Measurements from ENCODE around the gene SNTB2. TPM values are rescaled to one million over a fixed set of nuclear protein-coding genes. Genes with fewer than 3 reads are reported as not detected.
A peak's percentile ranks its signal among the peaks of the same experiment; 100 is the strongest.

The SNTB2 gene
- total RNA-seq, 4 donors from 2014 or later: 14.2 to 31.4 (median 24.1) TPM

DNA sequence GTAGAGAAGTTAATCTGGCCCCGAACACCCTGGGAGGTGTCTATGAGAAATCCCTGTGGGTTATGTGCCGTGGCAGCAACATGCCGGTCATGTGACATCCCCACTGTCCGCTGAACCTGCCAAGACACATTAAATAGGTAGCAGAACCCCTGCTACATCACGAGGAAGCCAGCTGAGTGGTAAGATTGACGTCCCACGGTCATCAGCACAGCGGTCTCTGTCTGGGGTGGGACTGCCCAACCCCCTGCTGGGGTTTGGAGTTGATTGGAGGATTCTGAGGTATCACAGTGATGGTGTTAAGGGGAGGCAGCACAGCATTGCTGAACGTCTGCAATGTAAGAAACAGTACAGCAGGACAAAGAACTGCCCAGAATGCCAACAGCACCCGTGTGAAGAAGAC is 162.6 kb downstream of the SNTB2 start:
- peaks cover 0 to 7% (median 2%) of the 10 kb centered on the region in 4 donors for H3K4me1 ChIP-seq
- in situ Hi-C loops (cut with MboI; ENCODE audit: low pct_ligation_motif_present in 1 of 4, low pct_unique_long_range_greater_than_20kb in 1 of 4, low sequenced_read_pairs in 3 of 4) (no loop called here), intact Hi-C loops (cut with DNase I; ENCODE audit: low total_unique reads) (no loop called here)
- H3K27me3 ChIP-seq: no peaks in the 10 kb centered on the region
- H3K4me3 ChIP-seq: no peak overlapping the region
- TF ChIP-seq POLR2AphosphoS5 (IDR thresholded peaks at IDR 0.05): no peak
- no peak for TF ChIP-seq EP300 (IDR thresholded peaks at IDR 0.05; ENCODE audit: low read depth)
- no peak for TF ChIP-seq POLR2A (IDR thresholded peaks at IDR 0.05)
- TF ChIP-seq, protein P1, sequence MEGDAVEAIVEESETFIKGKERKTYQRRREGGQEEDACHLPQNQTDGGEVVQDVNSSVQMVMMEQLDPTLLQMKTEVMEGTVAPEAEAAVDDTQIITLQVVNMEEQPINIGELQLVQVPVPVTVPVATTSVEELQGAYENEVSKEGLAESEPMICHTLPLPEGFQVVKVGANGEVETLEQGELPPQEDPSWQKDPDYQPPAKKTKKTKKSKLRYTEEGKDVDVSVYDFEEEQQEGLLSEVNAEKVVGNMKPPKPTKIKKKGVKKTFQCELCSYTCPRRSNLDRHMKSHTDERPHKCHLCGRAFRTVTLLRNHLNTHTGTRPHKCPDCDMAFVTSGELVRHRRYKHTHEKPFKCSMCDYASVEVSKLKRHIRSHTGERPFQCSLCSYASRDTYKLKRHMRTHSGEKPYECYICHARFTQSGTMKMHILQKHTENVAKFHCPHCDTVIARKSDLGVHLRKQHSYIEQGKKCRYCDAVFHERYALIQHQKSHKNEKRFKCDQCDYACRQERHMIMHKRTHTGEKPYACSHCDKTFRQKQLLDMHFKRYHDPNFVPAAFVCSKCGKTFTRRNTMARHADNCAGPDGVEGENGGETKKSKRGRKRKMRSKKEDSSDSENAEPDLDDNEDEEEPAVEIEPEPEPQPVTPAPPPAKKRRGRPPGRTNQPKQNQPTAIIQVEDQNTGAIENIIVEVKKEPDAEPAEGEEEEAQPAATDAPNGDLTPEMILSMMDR (IDR thresholded peaks at IDR 0.05): no peak
- no peaks in the 10 kb centered on the region for H3K9me3 ChIP-seq
- WGBS, 2 donors (ENCODE audit: low coverage in 1 of 2): 91 to 100% methylated on average over 1 to 10 of the region's 10 CpGs
- H3K27ac ChIP-seq: no peak overlapping the region
- no peak for DNase-seq
- H3K36me3 ChIP-seq: no peaks in the 10 kb centered on the region

DNA sequence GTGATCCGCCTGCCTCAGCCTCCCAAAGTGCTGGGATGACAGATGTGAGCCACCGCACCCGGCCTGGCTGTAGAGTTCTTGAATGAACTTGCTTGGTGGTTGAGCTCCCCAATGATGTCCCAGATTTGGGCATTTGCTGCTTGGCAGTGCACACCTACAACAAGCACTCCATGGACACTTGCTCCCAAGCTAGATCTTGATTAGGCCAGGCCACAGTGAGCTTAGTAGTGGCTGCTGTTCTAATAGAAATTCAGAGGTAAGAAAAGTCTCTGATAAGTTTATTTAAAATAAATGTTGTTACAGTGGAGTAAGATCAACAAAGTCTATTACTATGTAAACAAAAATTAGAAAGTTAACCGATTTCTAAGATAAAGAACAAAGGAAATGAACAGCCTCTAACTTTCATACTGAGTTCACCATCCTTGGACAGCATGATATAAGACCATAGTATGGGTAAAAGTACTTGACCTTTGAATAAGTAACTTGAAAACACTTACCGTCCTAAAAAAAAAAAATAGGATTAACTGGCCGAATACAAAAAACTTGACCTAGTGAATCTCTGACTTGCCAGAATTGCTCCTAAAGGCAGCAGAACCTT is 163.7 kb downstream of the SNTB2 start:
- WGBS, 2 donors (ENCODE audit: low coverage in 1 of 2): 37 to 71% methylated on average over 2 to 6 of the region's 6 CpGs
- peaks cover 0 to 5% (median 1%) of the 10 kb centered on the region in 4 donors for H3K36me3 ChIP-seq

DNA sequence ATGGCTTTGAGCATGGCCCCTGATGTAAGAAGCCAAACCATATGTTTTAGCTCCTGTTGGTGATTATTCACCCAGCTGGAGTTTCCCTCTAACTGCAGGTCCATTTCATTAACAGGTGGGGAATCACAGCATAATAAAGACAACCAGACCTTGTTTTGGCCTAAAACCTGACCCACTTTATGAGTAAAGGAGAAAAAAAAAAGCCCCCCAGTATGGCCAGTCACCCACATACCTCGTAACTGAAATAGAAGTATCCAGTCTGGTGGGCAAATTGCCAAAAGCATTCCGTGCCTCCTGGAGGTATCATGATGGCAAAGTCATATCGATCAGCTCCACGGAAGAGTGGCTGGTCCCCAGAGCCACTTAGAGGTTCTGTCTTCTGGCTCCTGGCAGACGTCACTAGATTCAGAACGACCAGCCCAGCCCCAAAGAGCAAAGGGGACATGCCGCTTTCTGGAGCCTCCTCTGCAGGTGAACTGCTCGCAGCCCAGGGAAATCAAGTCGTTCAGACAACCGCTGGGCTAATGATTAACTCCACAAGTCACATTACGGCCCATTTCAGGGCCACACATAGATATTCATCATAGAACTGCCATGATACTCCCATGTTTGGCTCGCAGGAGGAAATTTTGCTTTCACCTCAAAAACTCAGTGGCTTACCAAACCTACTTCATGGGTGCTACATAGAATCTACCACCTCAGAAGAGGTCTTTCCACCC is 164.5 kb downstream of the SNTB2 start, which contains the start of gene TMED6:
TSS of gene TMED6 (minus strand) at position 478 of the 719 bp plus-strand sequence. CDS start at position 445, 33 bp downstream.
- no peaks in the 10 kb centered on the region for H3K9me3 ChIP-seq
- no peaks in the 10 kb centered on the region for H3K27me3 ChIP-seq
- peak; percentile 77 for DNase-seq
- in situ Hi-C loops (cut with MboI; ENCODE audit: low pct_ligation_motif_present in 1 of 4, low pct_unique_long_range_greater_than_20kb in 1 of 4, low sequenced_read_pairs in 3 of 4) (no loop called here), intact Hi-C loops (cut with DNase I; ENCODE audit: low total_unique reads) (no loop called here)
- peak within 1 kb of the TSS in 3 of 4 donors; percentile 8 to 26 (median 12) for H3K4me3 ChIP-seq
- H3K36me3 ChIP-seq: peaks cover 0 to 13% (median 5%) of the 10 kb centered on the region in 4 donors
- peak within 1 kb of the TSS; percentile 65 to 70 (median 67) for H3K27ac ChIP-seq
- peaks cover 0 to 7% (median 2%) of the 10 kb centered on the region in 4 donors for H3K4me1 ChIP-seq
- TF ChIP-seq POLR2A (IDR thresholded peaks at IDR 0.05) (peak; percentile 15), EP300 (IDR thresholded peaks at IDR 0.05; ENCODE audit: low read depth) (no peak), POLR2AphosphoS5 (IDR thresholded peaks at IDR 0.05) (peak in 1 of 3 donors; percentile 12)
- 47% methylated on average over 12 of the region's 12 CpGs; no CpG with 5 or more reads in 1 of the 2 donors for WGBS, 2 donors (ENCODE audit: low coverage in 1 of 2)

More for the DNA sequence above, 163.7 kb downstream of the SNTB2 start:
- Histone ChIP-seq H3K4me3 (no peak overlapping the region), H3K9me3 (no peaks in the 10 kb centered on the region), H3K27me3 (no peaks in the 10 kb centered on the region), H3K4me1 (peaks cover 0 to 7% (median 2%) of the 10 kb centered on the region in 4 donors), H3K27ac (peak overlapping the region in 3 of 4 donors; percentile 66 to 70 (median 68))
- DNase-seq: no peak
- intact Hi-C loops (cut with DNase I; ENCODE audit: low total_unique reads) (no loop called here), in situ Hi-C loops (cut with MboI; ENCODE audit: low pct_ligation_motif_present in 1 of 4, low pct_unique_long_range_greater_than_20kb in 1 of 4, low sequenced_read_pairs in 3 of 4) (no loop called here)
- TF ChIP-seq POLR2AphosphoS5 (IDR thresholded peaks at IDR 0.05): no peak
- TF ChIP-seq, protein P1 (IDR thresholded peaks at IDR 0.05): no peak

Small RNA genes lying within 50 kb of the gene (small RNA-seq; reads per million reads assigned to genes)
- gene RF00019: 0 reads per million in 4 donors
- gene RNU6-22P: 0 reads per million in 4 donors

Other genes with a start within 250 kb of the SNTB2 start
- gene HAS3, start 81.5 kb upstream of the SNTB2 start, total RNA-seq: 10 to 100 TPM in 1 of 4 donors, 1 to 10 TPM in 2, under 1 TPM in 1; 0.20 to 12.0 (median 7.9) TPM
- gene CHTF8, start 54.6 kb upstream of the SNTB2 start, total RNA-seq: 100 to 1,000 TPM in 1 of 4 donors, 10 to 100 TPM in 3; 49.2 to 207 (median 68.9) TPM
- gene UTP4, start 54.5 kb upstream of the SNTB2 start, total RNA-seq: 10 to 100 TPM; 10.1 to 79.4 (median 17.6) TPM
- 100 to 1,000 TPM in 1 of 4 donors, 10 to 100 TPM in 3; 11.9 to 151 (median 42.7) TPM for gene VPS4A, start 124.2 kb downstream of the SNTB2 start, total RNA-seq
- gene PDF, start 143.4 kb downstream of the SNTB2 start, total RNA-seq: 10 to 100 TPM in 2 of 4 donors, 1 to 10 TPM in 2; 2.2 to 19.5 (median 8.8) TPM
- gene COG8, start 152.4 kb downstream of the SNTB2 start, total RNA-seq: 10 to 100 TPM; 29.5 to 52.0 (median 48.3) TPM
- gene NIP7, start 152.6 kb downstream of the SNTB2 start, total RNA-seq: 10 to 100 TPM in 2 of 4 donors, 1 to 10 TPM in 2; 1.8 to 17.3 (median 8.9) TPM
- 1 to 10 TPM in 2 of 4 donors, not detected in 2; 5.7 to 6.8 TPM for gene TMED6, start 164.6 kb downstream of the SNTB2 start, total RNA-seq
- gene TERF2, start 198.8 kb downstream of the SNTB2 start, total RNA-seq: 100 to 1,000 TPM in 1 of 4 donors, 10 to 100 TPM in 2, 1 to 10 TPM in 1; 8.6 to 104 (median 17.3) TPM
- gene CYB5B, start 237.5 kb downstream of the SNTB2 start, total RNA-seq: 10 to 100 TPM; 30.3 to 60.5 (median 42.4) TPM